GM19397 (cell line): ENCODE measurements around the gene SND1.

Experiments
- ATAC-seq: cut with Tn5 transposase; IDR thresholded peaks from one replicate; pipeline ENCODE4 v1.9.1; 2021; ENCODE audit warnings: mild to moderate bottlenecking, moderate library complexity; ENCODE audit not compliant: unreplicated experiment

SND1 gene

GRCh38 chr7:127981965-127982364 lies 330.0 kb downstream of the SND1 start:
- ATAC-seq = no peak

- ATAC-seq = no peak
Measured at GRCh38 chr7:127983804-127984332, 331.9 kb downstream of the SND1 start.

GRCh38 chr7:127986581-127987521 lies 334.9 kb downstream of the SND1 start:
- no peak for ATAC-seq

- ATAC-seq = no peak
Measured at GRCh38 chr7:127988751-127989150, 336.8 kb downstream of the SND1 start.

GRCh38 chr7:127993317-127993716 lies 341.3 kb downstream of the SND1 start:
- ATAC-seq = no peak

- no peak for ATAC-seq
Measured at GRCh38 chr7:127993987-127994386, 342.0 kb downstream of the SND1 start.

- no peak for ATAC-seq
Measured at GRCh38 chr7:127995156-127995880, 343.3 kb downstream of the SND1 start.

GRCh38 chr7:127995881-127996215 lies 343.9 kb downstream of the SND1 start:
- ATAC-seq = no peak

- no peak for ATAC-seq
Measured at GRCh38 chr7:127996253-127997071, 344.5 kb downstream of the SND1 start.

GRCh38 chr7:127997226-127997922 lies 345.4 kb downstream of the SND1 start:
- no peak for ATAC-seq

GRCh38 chr7:127998671-127999070 lies 346.7 kb downstream of the SND1 start:
- ATAC-seq = no peak

GRCh38 chr7:128000048-128000447 lies 348.1 kb downstream of the SND1 start:
- no peak for ATAC-seq

- peak; percentile 47 for ATAC-seq
Measured at GRCh38 chr7:128000854-128001265, 348.9 kb downstream of the SND1 start.

GRCh38 chr7:128003167-128003566 lies 351.2 kb downstream of the SND1 start:
- no peak for ATAC-seq

GRCh38 chr7:128003787-128004186 lies 351.8 kb downstream of the SND1 start:
- ATAC-seq = no peak

- ATAC-seq = no peak
Measured at GRCh38 chr7:128004623-128005022, 352.6 kb downstream of the SND1 start.

GRCh38 chr7:128005117-128005516 lies 353.1 kb downstream of the SND1 start:
- no peak for ATAC-seq

- ATAC-seq = no peak
Measured at GRCh38 chr7:128005759-128006159, 353.8 kb downstream of the SND1 start.

- no peak for ATAC-seq
Measured at GRCh38 chr7:128006550-128007302, 354.7 kb downstream of the SND1 start.

GRCh38 chr7:128007303-128007680 lies 355.3 kb downstream of the SND1 start:
- ATAC-seq = no peak
